Skeletal muscle satellite cell (primary cell): Measurements from ENCODE around the gene KRTAP10-5.

Experiments used
- H3K27me3 ChIP-seq: 2 replicates; pipeline ENCODE4 v1.7.0; 2013; ENCODE audit warnings: low read length; ENCODE audit not compliant: control insufficient read depth, insufficient read depth
- H3K36me3 ChIP-seq: 2 replicates; pipeline ENCODE4 v1.7.0; 2013; ENCODE audit warnings: mild to moderate bottlenecking, control low read depth, low read length; ENCODE audit not compliant: insufficient read depth
- H3K4me1 ChIP-seq: 2 replicates; pipeline ENCODE4 v1.7.0; 2013; ENCODE audit warnings: low read length; ENCODE audit not compliant: control insufficient read depth, insufficient read depth
- H3K4me2 ChIP-seq: 2 replicates; pipeline ENCODE4 v1.7.0; 2013; ENCODE audit warnings: mild to moderate bottlenecking, low read length
- H3K4me3 ChIP-seq: 2 replicates; pipeline ENCODE4 v1.7.0; 2013; ENCODE audit warnings: low read length
- H3K9ac ChIP-seq: 2 replicates; pipeline ENCODE4 v1.7.0; 2013; ENCODE audit warnings: mild to moderate bottlenecking, low read depth, low read length, moderate library complexity
- H3K9me3 ChIP-seq: replicated peaks from 2 replicates; pipeline ENCODE4 v1.7.0; 2013; ENCODE audit warnings: mild to moderate bottlenecking, control low read depth, low read length

The KRTAP10-5 gene

GRCh38 chr21:44585892-44586291 is 5.5 kb upstream of the KRTAP10-5 start:
- Histone ChIP-seq H3K9me3 (peaks cover 4% of the 10 kb centered on the region), H3K4me3 (no peak overlapping the region), H3K9ac (no peak overlapping the region), H3K4me2 (no peak overlapping the region), H3K4me1 (no peaks in the 10 kb centered on the region), H3K27me3 (peaks cover 32% of the 10 kb centered on the region), H3K36me3 (no peaks in the 10 kb centered on the region)

- Histone ChIP-seq H3K9ac (no peak overlapping the region), H3K36me3 (no peaks in the 10 kb centered on the region), H3K4me1 (no peaks in the 10 kb centered on the region), H3K27me3 (peaks cover 24% of the 10 kb centered on the region), H3K4me2 (no peak overlapping the region), H3K4me3 (no peak overlapping the region), H3K9me3 (peaks cover 4% of the 10 kb centered on the region)
Measured at GRCh38 chr21:44583800-44584147, 3.4 kb upstream of the KRTAP10-5 start.

GRCh38 chr21:44583089-44583799 is 2.8 kb upstream of the KRTAP10-5 start:
- Histone ChIP-seq H3K4me3 (no peak overlapping the region), H3K9ac (no peak overlapping the region), H3K36me3 (no peaks in the 10 kb centered on the region), H3K4me2 (no peak overlapping the region), H3K9me3 (peaks cover 4% of the 10 kb centered on the region), H3K27me3 (peaks cover 24% of the 10 kb centered on the region), H3K4me1 (no peaks in the 10 kb centered on the region)

GRCh38 chr21:44582055-44582454 is 1.7 kb upstream of the KRTAP10-5 start:
- H3K9me3 ChIP-seq, result peaks cover 4% of the 10 kb centered on the region
- no peak overlapping the region for H3K9ac ChIP-seq
- peaks cover 24% of the 10 kb centered on the region for H3K27me3 ChIP-seq
- no peaks in the 10 kb centered on the region for H3K36me3 ChIP-seq
- no peak overlapping the region for H3K4me2 ChIP-seq
- no peak overlapping the region for H3K4me3 ChIP-seq
- no peaks in the 10 kb centered on the region for H3K4me1 ChIP-seq

- H3K9ac ChIP-seq, result no peak overlapping the region
- peaks cover 24% of the 10 kb centered on the region for H3K27me3 ChIP-seq
- no peak overlapping the region for H3K4me2 ChIP-seq
- H3K4me1 ChIP-seq, result no peaks in the 10 kb centered on the region
- no peak overlapping the region for H3K4me3 ChIP-seq
- no peaks in the 10 kb centered on the region for H3K36me3 ChIP-seq
- H3K9me3 ChIP-seq, result peaks cover 4% of the 10 kb centered on the region
Measured at GRCh38 chr21:44581158-44581557, 754 bp upstream of the KRTAP10-5 start.

- Histone ChIP-seq H3K4me3 (no peak overlapping the region), H3K4me2 (no peak overlapping the region), H3K9ac (no peak overlapping the region), H3K36me3 (no peaks in the 10 kb centered on the region), H3K27me3 (peaks cover 17% of the 10 kb centered on the region), H3K4me1 (no peaks in the 10 kb centered on the region), H3K9me3 (peaks cover 4% of the 10 kb centered on the region)
Measured at GRCh38 chr21:44579833-44580144, 615 bp downstream of the KRTAP10-5 start.

- peaks cover 4% of the 10 kb centered on the region for H3K9me3 ChIP-seq
- no peaks in the 10 kb centered on the region for H3K4me1 ChIP-seq
- H3K9ac ChIP-seq, result no peak overlapping the region
- H3K4me3 ChIP-seq, result no peak overlapping the region
- H3K4me2 ChIP-seq, result no peak overlapping the region
- H3K36me3 ChIP-seq, result no peaks in the 10 kb centered on the region
- peaks cover 14% of the 10 kb centered on the region for H3K27me3 ChIP-seq
Measured at GRCh38 chr21:44579056-44579832, 1.2 kb downstream of the KRTAP10-5 start.

- Histone ChIP-seq H3K4me1 (no peaks in the 10 kb centered on the region), H3K4me3 (no peak overlapping the region), H3K27me3 (peaks cover 11% of the 10 kb centered on the region), H3K9ac (no peak overlapping the region), H3K9me3 (peaks cover 4% of the 10 kb centered on the region), H3K36me3 (no peaks in the 10 kb centered on the region), H3K4me2 (no peak overlapping the region)
Measured at GRCh38 chr21:44578371-44579055, 1.9 kb downstream of the KRTAP10-5 start.

GRCh38 chr21:44576025-44576420 is 4.4 kb downstream of the KRTAP10-5 start:
- Histone ChIP-seq H3K4me1 (no peaks in the 10 kb centered on the region), H3K27me3 (peaks cover 27% of the 10 kb centered on the region), H3K9me3 (peaks cover 3% of the 10 kb centered on the region), H3K4me3 (no peak overlapping the region), H3K9ac (no peak overlapping the region), H3K4me2 (no peak overlapping the region), H3K36me3 (no peaks in the 10 kb centered on the region)

- H3K36me3 ChIP-seq, result no peaks in the 10 kb centered on the region
- H3K9me3 ChIP-seq, result peaks cover 3% of the 10 kb centered on the region
- no peaks in the 10 kb centered on the region for H3K4me1 ChIP-seq
- H3K9ac ChIP-seq, result no peak overlapping the region
- no peak overlapping the region for H3K4me2 ChIP-seq
- peaks cover 27% of the 10 kb centered on the region for H3K27me3 ChIP-seq
- H3K4me3 ChIP-seq, result no peak overlapping the region
Measured at GRCh38 chr21:44575307-44576024, 4.9 kb downstream of the KRTAP10-5 start.
